GM23338 (cell line): ENCODE results near the gene EYA3.

Experiments used
- CREB1 ChIP-seq: fragments of 250-450 bp; sonication (Bioruptor Pico); IDR thresholded peaks from 2 replicates; pipeline ENCODE4 v1.5.0; 2020; ENCODE audit warnings: low read depth, mild to moderate bottlenecking, moderate library complexity
- EZH2 ChIP-seq: fragments of 200-600 bp; sonication (generic); IDR thresholded peaks from one replicate; pipeline ENCODE4 v1.8.0; 2017; ENCODE audit warnings: antibody characterized with exemption, mild to moderate bottlenecking, low read depth; ENCODE audit not compliant: unreplicated experiment
- EZH2phosphoT487 ChIP-seq: fragments of 200-600 bp; sonication (generic); IDR thresholded peaks from one replicate; pipeline ENCODE4 v1.8.1; 2018; ENCODE audit warnings: antibody characterized with exemption; ENCODE audit not compliant: unreplicated experiment
- NANOG ChIP-seq: IDR thresholded peaks from 2 replicates; pipeline ENCODE4 v1.6.1; 2016; ENCODE audit warnings: antibody characterized with exemption, borderline replicate concordance
- POLR2AphosphoS5 ChIP-seq: IDR thresholded peaks from 2 replicates; pipeline ENCODE4 v1.6.1; 2016; ENCODE audit warnings: antibody characterized with exemption, low read depth
- REST ChIP-seq: IDR thresholded peaks from one replicate; pipeline ENCODE4 v1.6.1; 2018; ENCODE audit warnings: antibody characterized with exemption; ENCODE audit not compliant: unreplicated experiment
- ZNF114 ChIP-seq: fragments of 250-450 bp; sonication (Bioruptor Pico); IDR thresholded peaks from 2 replicates; pipeline ENCODE4 v1.5.0; 2020; ENCODE audit warnings: mild to moderate bottlenecking, moderate library complexity
- TF ChIP-seq, protein P1 (sequence below), 2 experiments: fragments of 200-600 bp in 1 of 2; sonication (generic) in 1 of 2; conservative IDR thresholded peaks; 2 replicates each; pipeline versions ENCODE4 v1.5.1 to v1.6.1; 2016 to 2017; ENCODE audit warnings: antibody characterized with exemption in 2 of 2, low read depth in 2 of 2, mild to moderate bottlenecking in 2 of 2, moderate library complexity in 1 of 2

- TF ChIP-seq EZH2phosphoT487, result no peak
- TF ChIP-seq, protein P1, sequence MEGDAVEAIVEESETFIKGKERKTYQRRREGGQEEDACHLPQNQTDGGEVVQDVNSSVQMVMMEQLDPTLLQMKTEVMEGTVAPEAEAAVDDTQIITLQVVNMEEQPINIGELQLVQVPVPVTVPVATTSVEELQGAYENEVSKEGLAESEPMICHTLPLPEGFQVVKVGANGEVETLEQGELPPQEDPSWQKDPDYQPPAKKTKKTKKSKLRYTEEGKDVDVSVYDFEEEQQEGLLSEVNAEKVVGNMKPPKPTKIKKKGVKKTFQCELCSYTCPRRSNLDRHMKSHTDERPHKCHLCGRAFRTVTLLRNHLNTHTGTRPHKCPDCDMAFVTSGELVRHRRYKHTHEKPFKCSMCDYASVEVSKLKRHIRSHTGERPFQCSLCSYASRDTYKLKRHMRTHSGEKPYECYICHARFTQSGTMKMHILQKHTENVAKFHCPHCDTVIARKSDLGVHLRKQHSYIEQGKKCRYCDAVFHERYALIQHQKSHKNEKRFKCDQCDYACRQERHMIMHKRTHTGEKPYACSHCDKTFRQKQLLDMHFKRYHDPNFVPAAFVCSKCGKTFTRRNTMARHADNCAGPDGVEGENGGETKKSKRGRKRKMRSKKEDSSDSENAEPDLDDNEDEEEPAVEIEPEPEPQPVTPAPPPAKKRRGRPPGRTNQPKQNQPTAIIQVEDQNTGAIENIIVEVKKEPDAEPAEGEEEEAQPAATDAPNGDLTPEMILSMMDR (conservative IDR thresholded peaks at IDR 0.05; ENCODE audit: low read depth in 2 of 2), result no peak
- TF ChIP-seq EZH2, result no peak
- TF ChIP-seq POLR2AphosphoS5, result no peak
- TF ChIP-seq CREB1 (CRISPR knock-in tag), result no peak
- no peak for TF ChIP-seq ZNF114
- no peak for TF ChIP-seq NANOG
- no peak for TF ChIP-seq REST
These were observed 152.0 kb downstream of the EYA3 start for GRCh38 chr1:27936370-27936769.
